Heart left ventricle (tissue), 16 donors: Measurements from ENCODE around the gene MKLN1. TPM values are rescaled to one million over a fixed set of nuclear protein-coding genes. Genes with fewer than 3 reads are reported as not detected.
A peak's percentile ranks its signal among the peaks of the same experiment; 100 is the strongest.

Experiments
- ATAC-seq, 4 donors: fragments of 200-7000 bp; cut with Tn5 transposase; one replicate each; pipeline ENCODE4 v1.9.1; 2020 to 2022; ENCODE audit warnings: moderate library complexity in 4 of 4, mild to moderate bottlenecking in 3 of 4, moderate number of reproducible peaks in 1 of 4
- DNase-seq, 5 donors: peaks; one replicate each; pipeline ENCODE4 v3.0.0-alpha.2; 2020
- H3K27ac ChIP-seq, 12 donors: fragments of 200-600 bp; sonication (generic) in 4 of 12; one replicate each; pipeline versions ENCODE4 v1.5.0 to v1.8.0; 2016 to 2022; ENCODE audit warnings: mild to moderate bottlenecking in 2 of 12
- H3K27me3 ChIP-seq, 9 donors: fragments of 200-600 bp; sonication (generic) in 2 of 9; one replicate each; pipeline versions ENCODE4 v1.5.1 to v1.8.0; 2016 to 2022; ENCODE audit warnings: mild to moderate bottlenecking in 3 of 9
- H3K36me3 ChIP-seq, 9 donors: fragments of 200-600 bp; sonication (generic) in 2 of 9; one replicate each; pipeline versions ENCODE4 v1.5.0 to v1.8.0; 2018 to 2022; ENCODE audit warnings: mild to moderate bottlenecking in 2 of 9
- H3K4me1 ChIP-seq, 12 donors: fragments of 200-600 bp; sonication (generic) in 4 of 12; one replicate each; pipeline versions ENCODE4 v1.5.0 to v1.8.0; 2016 to 2022; ENCODE audit warnings: mild to moderate bottlenecking in 3 of 12
- H3K4me3 ChIP-seq, 12 donors: fragments of 200-600 bp; sonication (generic) in 4 of 12; one replicate each; pipeline versions ENCODE4 v1.5.0 to v1.8.0; 2017 to 2022; ENCODE audit warnings: mild to moderate bottlenecking in 9 of 12, moderate library complexity in 4 of 12
- H3K9me3 ChIP-seq, 12 donors: fragments of 200-600 bp; sonication (generic) in 4 of 12; one replicate each; pipeline versions ENCODE4 v1.5.0 to v1.8.0; 2016 to 2022; ENCODE audit warnings: mild to moderate bottlenecking in 1 of 12
- CTCF ChIP-seq, 12 donors: fragments of 200-600 bp; sonication (generic) in 4 of 12; IDR thresholded peaks; one replicate each; pipeline versions ENCODE4 v1.5.0 to v1.8.0; 2018 to 2022; ENCODE audit warnings: antibody characterized with exemption in 12 of 12, mild to moderate bottlenecking in 5 of 12
- POLR2A ChIP-seq, 2 donors: fragments of 450-650 bp; IDR thresholded peaks; one replicate each; pipeline ENCODE4 v1.6.1; 2017; ENCODE audit warnings: antibody characterized with exemption in 2 of 2, mild to moderate bottlenecking in 2 of 2, moderate library complexity in 2 of 2
- WGBS, 4 donors: extraction: QIAGEN DNeasy Blood & Tissue Kit in 2 of 4; methylation state at CpG; one replicate each; pipeline versions ENCODE4 v1.1.5 to v1.1.7; 2013 to 2018; 5-methylcytosine and 5-hydroxymethylcytosine counted together
- intact Hi-C, 10 donors: fragments of 100-400 bp; cut with DNase I; formaldehyde crosslinking; loops; one replicate each; pipeline versions ENCODE4 v1.11.1 to v1.14.2; 2022
- polyA plus RNA-seq, 2 donors: library from polyadenylated mRNA; stranded (reverse); fragments of 200-250 nt; gene quantifications; one replicate each; pipeline ENCODE4 v1.2.3, GENCODE V29; 2013
- total RNA-seq, 9 donors: library from RNA; depleted of rRNA in 2 of 9; stranded (reverse); fragments of >200 nt in 2 of 9; fragmentation: NEBNext Ultra II Directional in 3 of 9; extraction: Animal tissue kit (Norgen Biotek cat#: 25700) in 3 of 9; gene quantifications; one replicate each; pipeline versions ENCODE4 v1.1.0 to v1.2.4, GENCODE V29; 2016 to 2023
- donor health status: ischemic (EF 13 %, LVEDD 7.1; RV severe dilation, severe dysfunction).
- donor health status: healthy with polysubstance abuse.
- donor health status: DM: no; HTN: yes; CAD: no.
- donor health status: DM: no; HTN: no; CAD: no.
- donor health status: ischemic (EF 25% LVEDD 6.9; RV normal size, moderate dysfunction).
- donor health status: ischemic (EF 25% LVEDD 5.7; RV mildly dilated, moderate dysfunction).
- donor health status: healthy.
- donor health status: DM: yes; HTN: yes; CAD: no.
- donor health status: ischemic (EF 35%, LVEDD 5.7; RV mildly dilated, moderate dysfunction).
- donor health status: nonischemic (EF 11% LVEDD 7.7; RV severe dilation, severe dysfunction).
- donor health status: DM: yes; HTN: yes; CAD: no.
- donor health status: PGD.
- donor health status: ischemic (EF 29% LVEDD 5.4; RV normal size, mild dysfunction).
- donor health status: nonischemic (EF 23%, LVEDD 6.1; RV moderate dilation, normal function).

MKLN1 gene
- total and polyA plus RNA-seq, 11 donors: 11.5 to 49.7 (median 37.6) TPM

GRCh38 chr7:131322061-131322460 is 5.6 kb upstream of the MKLN1 start:
- H3K9me3 ChIP-seq: peaks cover 0 to 7% (median 0%) of the 10 kb centered on the region in 12 donors
- H3K4me3 ChIP-seq: no peak overlapping the region
- H3K4me1 ChIP-seq: peaks cover 0 to 9% (median 6%) of the 10 kb centered on the region in 12 donors
- WGBS, 4 donors: 93 to 100% (median 97%) methylated on average over 1 of the region's 1 CpG
- TF ChIP-seq POLR2A (IDR thresholded peaks at IDR 0.05): no peak
- TF ChIP-seq CTCF (IDR thresholded peaks at IDR 0.05): no peak
- no peak for ATAC-seq
- no peaks in the 10 kb centered on the region for H3K27me3 ChIP-seq
- H3K36me3 ChIP-seq: peaks cover 0 to 7% (median 0%) of the 10 kb centered on the region in 9 donors
- H3K27ac ChIP-seq: no peak overlapping the region
- DNase-seq: no peak
- intact Hi-C loops: loop anchor here in 5 of 10 donors (10.0 kb wide), 4 partner anchors 83 to 427 kb away; no protein-coding TSS in a partner anchor

GRCh38 chr7:131322861-131323260 is 4.8 kb upstream of the MKLN1 start:
- H3K4me3 ChIP-seq: no peak overlapping the region
- no peaks in the 10 kb centered on the region for H3K27me3 ChIP-seq
- WGBS, 4 donors: 80 to 83% (median 82%) methylated on average over 7 of the region's 7 CpGs
- no peak overlapping the region for H3K27ac ChIP-seq
- DNase-seq (no peak), ATAC-seq (no peak)
- H3K36me3 ChIP-seq: peaks cover 0 to 7% (median 0%) of the 10 kb centered on the region in 9 donors
- no peak for TF ChIP-seq POLR2A (IDR thresholded peaks at IDR 0.05)
- TF ChIP-seq CTCF (IDR thresholded peaks at IDR 0.05): no peak
- H3K9me3 ChIP-seq: peaks cover 0 to 7% (median 0%) of the 10 kb centered on the region in 12 donors
- H3K4me1 ChIP-seq: peaks cover 0 to 10% (median 7%) of the 10 kb centered on the region in 12 donors
- intact Hi-C loops: loop anchor here in 5 of 10 donors (10.0 kb wide), 4 partner anchors 82 to 428 kb away; no protein-coding TSS in a partner anchor

- ATAC-seq: no peak
- H3K36me3 ChIP-seq: peaks cover 0 to 7% (median 0%) of the 10 kb centered on the region in 9 donors
- intact Hi-C loops: loop anchor here in 7 of 10 donors (5.0 to 10.0 kb wide), 7 partner anchors 77 to 431 kb away; no protein-coding TSS in a partner anchor
- 95 to 97% (median 97%) methylated on average over 5 of the region's 5 CpGs for WGBS, 4 donors
- H3K4me3 ChIP-seq: no peak overlapping the region
- no peak for DNase-seq
- peaks cover 0 to 7% (median 0%) of the 10 kb centered on the region in 12 donors for H3K9me3 ChIP-seq
- H3K27me3 ChIP-seq: no peaks in the 10 kb centered on the region
- peaks cover 0 to 27% (median 19%) of the 10 kb centered on the region in 12 donors for H3K4me1 ChIP-seq
- TF ChIP-seq CTCF (IDR thresholded peaks at IDR 0.05) (no peak), POLR2A (IDR thresholded peaks at IDR 0.05) (no peak)
- H3K27ac ChIP-seq: no peak overlapping the region
Measured at GRCh38 chr7:131325179-131325840, 2.4 kb upstream of the MKLN1 start.

- Histone ChIP-seq H3K4me3 (peak overlapping the region in 9 of 12 donors; percentile 82 to 95 (median 92)), H3K9me3 (no peaks in the 10 kb centered on the region), H3K27ac (peak overlapping the region; percentile 93 to 99 (median 98)), H3K36me3 (peaks cover 0 to 7% (median 0%) of the 10 kb centered on the region in 9 donors), H3K27me3 (no peaks in the 10 kb centered on the region), H3K4me1 (peaks cover 0 to 37% (median 21%) of the 10 kb centered on the region in 12 donors)
- intact Hi-C loops: loop anchor here in 7 of 10 donors (2.0 to 10.0 kb wide), 8 partner anchors 76 to 432 kb away; no protein-coding TSS in a partner anchor
- no peak for ATAC-seq
- 76 to 81% (median 80%) methylated on average over 6 of the region's 6 CpGs for WGBS, 4 donors
- DNase-seq: no peak
- TF ChIP-seq CTCF (IDR thresholded peaks at IDR 0.05) (no peak), POLR2A (IDR thresholded peaks at IDR 0.05) (no peak)
Measured at GRCh38 chr7:131326576-131326975, 1.1 kb upstream of the MKLN1 start.
